GM12892 (cell line): ENCODE data around the gene UGT2B15.
"Not testable (repeated sequence)": the region's sequence is repeated elsewhere in the genome, so short reads cannot be mapped to it uniquely, and the experiment has no call there.

Experiments used
- DNase-seq: peaks from one replicate; pipeline ENCODE4 v3.0.0; 2011; ENCODE audit not compliant: insufficient read length
- FAIRE-seq: peaks from 2 replicates; lab custom pipeline; 2011; peaks lifted over from hg19 to GRCh38; lab: Jason Lieb, UNC
- POLR2A ChIP-seq: IDR thresholded peaks from 2 replicates; pipeline ENCODE4 v1.6.1; 2011; ENCODE audit warnings: low read depth, low read length, control low read depth
- POLR2AphosphoS5 ChIP-seq: IDR thresholded peaks from 2 replicates; pipeline ENCODE4 v1.6.1; 2011; ENCODE audit warnings: low read depth, low read length, control low read depth
- TAF1 ChIP-seq: IDR thresholded peaks from 2 replicates; pipeline ENCODE4 v1.6.1; 2011; ENCODE audit warnings: low read depth, mild to moderate bottlenecking, control low read depth, low read length, borderline replicate concordance

Gene UGT2B15

DNA sequence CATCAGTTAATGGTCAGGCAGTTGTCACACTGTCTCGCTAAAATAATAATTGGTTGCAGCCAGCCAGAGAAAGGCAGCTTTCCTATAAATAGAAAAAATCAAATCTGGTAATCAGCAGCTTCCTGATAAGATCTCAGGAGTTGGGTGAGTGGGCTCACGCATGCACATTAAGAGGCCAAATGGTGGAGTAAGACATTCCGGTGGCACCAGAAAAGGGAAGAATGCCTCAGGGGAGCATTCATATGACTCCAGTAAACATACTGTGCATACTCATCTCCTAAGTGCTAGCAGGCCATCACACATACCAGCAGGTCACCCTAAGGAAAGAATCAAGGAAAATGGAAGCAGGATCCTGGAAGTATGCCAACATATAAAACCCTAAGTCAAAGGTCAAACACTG is 40.1 kb downstream of the UGT2B15 start:
- no peak for TF ChIP-seq POLR2AphosphoS5
- TF ChIP-seq TAF1: no peak
- no peak for TF ChIP-seq POLR2A
- FAIRE-seq: no peak
- DNase-seq: no peak

DNA sequence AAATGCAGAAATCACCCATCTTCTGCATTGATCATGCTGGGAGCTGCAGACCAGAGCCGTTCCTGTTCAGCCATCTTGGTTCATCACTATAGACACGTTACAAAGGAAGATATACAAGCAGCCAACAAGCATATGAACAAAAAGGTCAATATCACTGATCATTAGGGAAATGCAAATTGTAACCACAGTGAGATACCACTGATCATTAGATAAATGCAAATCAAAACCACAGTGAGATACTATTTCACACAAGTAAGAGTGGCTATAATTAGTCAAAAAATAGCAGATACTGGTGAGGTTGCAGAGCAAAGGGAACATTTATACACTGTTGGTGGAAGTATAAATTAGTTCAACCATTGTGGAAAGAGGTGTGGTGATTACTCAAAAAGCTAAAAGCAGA is 47.7 kb downstream of the UGT2B15 start:
- FAIRE-seq, DNase-seq: not testable (repeated sequence)

GRCh38 chr4:68617003-68617698 is 53.3 kb downstream of the UGT2B15 start:
- TF ChIP-seq TAF1: no peak
- no peak for TF ChIP-seq POLR2AphosphoS5
- no peak for TF ChIP-seq POLR2A
- DNase-seq: no peak
- FAIRE-seq: no peak

DNA sequence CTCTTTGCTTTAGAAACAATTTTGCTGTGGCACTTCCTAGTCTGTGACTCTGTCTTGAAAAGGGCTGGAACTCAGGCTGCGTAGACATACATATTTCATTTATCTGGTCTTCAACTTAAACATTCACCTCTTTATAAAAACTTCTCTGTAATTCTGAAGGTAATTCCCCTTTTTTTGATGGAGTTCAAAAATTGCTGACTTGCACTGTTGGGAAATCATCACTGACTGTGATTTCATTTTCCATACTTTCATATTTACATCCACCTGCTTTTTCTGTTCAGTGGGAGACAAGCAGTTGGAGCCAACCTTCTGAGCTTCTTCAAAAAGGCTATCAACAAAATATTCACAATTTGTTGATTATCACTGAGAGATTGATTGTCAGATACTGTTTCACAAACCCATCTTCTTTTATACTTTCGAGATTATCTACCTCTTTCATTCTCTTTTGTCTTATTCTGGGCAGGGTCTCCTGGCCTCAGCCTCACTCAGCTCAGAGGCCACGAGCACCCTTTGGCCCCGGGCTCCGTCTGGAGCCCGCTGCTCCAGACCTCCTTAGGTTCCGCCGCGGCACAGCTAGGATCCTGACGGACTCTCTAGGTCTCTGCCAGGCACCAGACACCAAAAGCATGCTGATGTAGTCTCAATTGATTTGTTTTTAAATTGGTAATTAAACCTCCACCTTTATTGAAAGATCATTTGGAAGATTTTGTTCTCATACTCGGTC is 54.6 kb downstream of the UGT2B15 start:
- DNase-seq (no peak), FAIRE-seq (no peak)
- TF ChIP-seq POLR2A (no peak), TAF1 (no peak), POLR2AphosphoS5 (no peak)

DNA sequence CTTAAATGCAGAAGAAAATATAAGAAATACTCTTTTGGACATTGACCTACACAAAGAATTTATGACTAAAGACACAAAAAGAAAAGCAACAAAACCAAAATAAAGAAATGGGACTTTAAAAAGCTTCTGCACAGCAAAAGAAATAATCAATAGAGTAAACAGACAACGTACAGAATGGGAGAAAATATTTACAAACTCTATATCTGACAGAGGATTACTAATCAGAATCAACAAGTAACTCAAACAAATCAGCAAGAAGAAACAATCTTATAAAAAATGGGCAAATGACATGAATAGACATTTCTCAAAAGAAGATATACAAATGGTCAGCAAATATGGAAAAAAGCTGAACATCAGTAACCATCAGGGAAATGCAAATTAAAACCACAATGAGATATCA is 56.7 kb downstream of the UGT2B15 start:
- DNase-seq (no peak), FAIRE-seq (no peak)
- TF ChIP-seq POLR2A (no peak), POLR2AphosphoS5 (no peak), TAF1 (no peak)

- TF ChIP-seq POLR2AphosphoS5: no peak
- FAIRE-seq (no peak), DNase-seq (no peak)
Observed at GRCh38 chr4:68606240-68606639, 64.2 kb downstream of the UGT2B15 start.

DNA sequence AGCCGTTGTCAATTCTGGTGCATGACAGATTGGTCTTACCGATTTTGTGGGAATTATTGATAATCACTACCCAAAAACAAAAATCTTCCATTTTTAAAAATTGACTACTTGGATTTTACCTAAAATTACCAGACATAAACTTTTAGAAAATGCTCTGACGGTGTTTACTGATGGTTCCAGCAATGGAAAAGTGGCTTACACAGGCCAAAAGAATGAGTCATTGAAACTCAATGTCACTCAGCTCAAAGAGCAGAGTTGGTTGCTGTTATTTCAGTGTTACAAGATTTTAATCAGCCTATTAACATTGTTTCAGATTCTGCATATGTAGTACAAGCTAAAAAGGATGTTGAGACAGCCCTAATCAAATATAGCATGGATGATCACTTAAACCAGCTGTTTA is 71.3 kb downstream of the UGT2B15 start:
- FAIRE-seq (no peak), DNase-seq (no peak)
- TF ChIP-seq POLR2A (no peak), TAF1 (no peak), POLR2AphosphoS5 (no peak)

DNA sequence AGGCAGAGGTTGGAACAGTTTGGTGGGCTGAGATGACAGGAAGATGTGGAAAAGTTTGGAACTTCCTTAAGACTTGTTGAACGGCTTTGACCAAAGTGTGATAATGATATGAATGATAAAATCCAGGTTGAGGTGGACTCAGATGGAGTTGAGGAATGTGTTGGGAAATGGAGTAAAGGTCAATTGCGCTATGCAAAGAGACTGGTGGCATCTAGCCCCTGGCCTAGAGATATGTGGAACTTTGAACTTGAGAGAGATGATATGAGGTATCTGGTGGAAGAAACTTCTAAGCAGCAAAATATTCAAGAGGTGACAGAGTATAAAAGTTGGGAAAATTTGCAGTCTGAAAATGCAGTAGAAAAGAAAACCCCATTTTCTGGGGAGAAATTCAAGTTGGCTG is 73.0 kb downstream of the UGT2B15 start:
- TF ChIP-seq TAF1: no peak
- no peak for TF ChIP-seq POLR2AphosphoS5
- no peak for TF ChIP-seq POLR2A
- no peak for FAIRE-seq

More for the DNA sequence above, 73.0 kb downstream of the UGT2B15 start:
- DNase-seq: no peak
